HG02852 (cell line): Measurements from ENCODE around the gene AUTS2.

ENCODE experiments used
- ATAC-seq: cut with Tn5 transposase; IDR thresholded peaks from one replicate; pipeline ENCODE4 v1.9.1; 2021; ENCODE audit warnings: mild to moderate bottlenecking, moderate library complexity; ENCODE audit not compliant: unreplicated experiment

Gene AUTS2

GRCh38 chr7:70735313-70735712, 1137.0 kb downstream of the AUTS2 start:
- ATAC-seq, result no peak

DNA sequence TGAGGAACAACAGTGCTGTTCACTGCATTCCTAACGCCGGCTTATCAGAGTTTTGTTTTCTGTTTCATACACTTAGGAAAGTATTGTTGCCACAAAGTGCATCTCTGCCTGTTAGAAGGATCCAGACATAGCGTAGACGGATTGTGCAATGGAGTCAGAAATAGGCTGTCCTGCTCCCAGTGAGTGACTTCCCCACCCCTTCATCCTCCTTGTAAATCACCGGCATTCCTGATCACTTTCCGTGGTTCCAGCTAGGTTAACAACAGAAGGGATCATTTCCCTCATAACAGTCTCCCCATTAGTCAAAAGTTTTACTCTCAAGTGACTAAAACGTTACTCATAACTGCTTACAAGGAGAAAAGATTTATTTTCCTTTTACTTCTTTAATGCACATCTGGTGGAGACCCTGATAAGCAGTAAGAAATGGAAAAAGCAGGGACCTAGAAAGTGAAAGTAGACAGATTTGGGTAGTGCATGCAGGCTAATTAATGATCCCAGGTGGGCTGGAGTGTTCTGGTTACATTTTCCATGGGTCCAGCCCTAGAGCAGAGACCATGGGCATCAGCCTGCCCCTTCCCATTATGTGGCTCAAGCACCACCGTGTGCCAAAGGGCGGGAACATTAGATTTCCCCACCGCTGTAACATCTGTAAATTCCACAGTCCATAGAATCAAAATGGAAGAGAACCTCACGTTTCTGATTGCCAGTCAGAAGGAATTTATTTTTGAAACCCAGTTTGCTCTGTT, 1138.6 kb downstream of the AUTS2 start:
- no peak for ATAC-seq

GRCh38 chr7:70738151-70738885, 1140.0 kb downstream of the AUTS2 start:
- no peak for ATAC-seq

GRCh38 chr7:70739646-70740210, 1141.5 kb downstream of the AUTS2 start:
- ATAC-seq, result no peak

GRCh38 chr7:70741666-70742065, 1143.4 kb downstream of the AUTS2 start:
- ATAC-seq, result no peak

GRCh38 chr7:70743531-70744325, 1145.5 kb downstream of the AUTS2 start:
- ATAC-seq, result no peak

- no peak for ATAC-seq
Measured at GRCh38 chr7:70744492-70744891, 1146.2 kb downstream of the AUTS2 start.

DNA sequence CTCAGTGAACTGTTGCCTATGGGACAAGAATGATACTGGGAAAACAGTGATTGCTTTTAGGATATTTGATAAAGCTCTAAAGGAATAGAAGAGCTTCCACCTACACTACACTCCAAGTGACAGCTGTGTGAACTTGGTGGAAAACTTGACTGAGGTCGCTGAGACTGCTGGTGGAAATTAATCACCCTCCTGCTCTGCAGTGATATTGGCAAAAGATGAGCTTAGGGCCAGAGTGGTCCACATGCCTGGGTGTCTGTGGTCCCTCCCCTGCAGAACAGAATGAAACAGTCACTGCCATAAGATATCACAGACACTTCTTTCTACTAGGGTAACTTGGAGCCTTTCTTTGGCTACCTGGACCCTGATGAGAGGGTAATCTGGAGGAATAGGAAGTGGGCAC, 1151.6 kb downstream of the AUTS2 start:
- no peak for ATAC-seq

DNA sequence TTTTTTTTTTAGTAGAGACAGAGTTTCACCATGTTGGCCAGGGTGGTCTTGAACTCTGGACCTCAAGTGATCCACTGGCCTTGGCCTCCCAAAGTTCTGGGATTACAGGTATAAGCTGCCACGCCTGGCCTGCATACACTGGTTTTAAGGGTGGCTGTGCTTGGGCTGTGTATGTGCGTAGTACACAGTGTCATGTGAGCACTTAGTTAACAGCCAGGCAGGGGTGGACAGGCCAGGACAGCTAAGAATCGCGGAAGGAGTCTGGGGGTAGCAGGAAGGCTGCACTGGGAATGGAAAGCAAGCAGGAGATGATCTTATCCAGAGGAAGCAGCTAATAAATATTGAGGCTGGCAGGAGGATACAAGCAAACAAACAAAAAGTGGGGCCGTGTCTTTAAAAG, 1153.6 kb downstream of the AUTS2 start:
- no peak for ATAC-seq

- no peak for ATAC-seq
Measured at GRCh38 chr7:70752794-70753241, 1154.5 kb downstream of the AUTS2 start.

- ATAC-seq, result no peak
Measured at GRCh38 chr7:70756789-70757188, 1158.5 kb downstream of the AUTS2 start.

- no peak for ATAC-seq
Measured at GRCh38 chr7:70758646-70759045, 1160.4 kb downstream of the AUTS2 start.

- ATAC-seq, result no peak
Measured at GRCh38 chr7:70759674-70760073, 1161.4 kb downstream of the AUTS2 start.

- no peak for ATAC-seq
Measured at GRCh38 chr7:70761711-70762328, 1163.5 kb downstream of the AUTS2 start.

GRCh38 chr7:70762696-70763095, 1164.4 kb downstream of the AUTS2 start:
- no peak for ATAC-seq

DNA sequence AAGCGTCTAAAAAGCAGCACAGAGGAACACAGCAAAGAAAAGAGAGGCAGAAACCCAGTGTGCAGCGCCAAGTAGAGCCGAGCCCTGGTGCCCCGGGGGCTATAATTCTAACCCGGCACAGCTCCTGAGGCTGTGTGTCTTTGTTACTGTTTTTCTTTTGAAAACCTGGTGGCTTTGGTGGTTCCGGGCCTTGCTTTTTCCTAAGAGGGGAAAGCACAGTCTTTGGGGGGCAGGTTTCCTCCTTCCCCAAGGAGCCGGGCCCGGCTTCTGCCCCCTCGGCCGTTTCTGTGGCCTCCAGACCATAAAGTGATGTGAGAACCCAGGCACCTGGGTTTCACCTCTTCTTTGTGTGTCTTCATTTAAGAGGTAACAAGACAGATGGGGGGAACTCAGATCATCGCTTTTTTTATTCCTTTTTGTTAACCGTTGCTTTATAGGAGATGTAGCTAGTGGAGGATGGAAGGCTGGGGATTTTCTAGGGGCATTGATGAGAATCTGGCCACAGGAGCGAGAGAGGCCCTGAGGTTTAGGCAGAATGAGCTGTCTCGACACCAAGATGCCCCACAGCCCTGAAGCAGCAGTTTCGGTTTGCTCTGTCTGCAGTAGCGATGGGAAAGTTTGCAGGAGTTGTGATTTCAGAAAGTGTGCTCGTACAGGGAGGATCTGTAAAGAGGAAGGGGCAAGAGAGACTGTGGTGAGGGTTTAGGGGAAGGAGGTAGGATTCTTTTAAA, 1165.9 kb downstream of the AUTS2 start:
- ATAC-seq, result peak; percentile 92

GRCh38 chr7:70764701-70765208, 1166.5 kb downstream of the AUTS2 start:
- no peak for ATAC-seq

DNA sequence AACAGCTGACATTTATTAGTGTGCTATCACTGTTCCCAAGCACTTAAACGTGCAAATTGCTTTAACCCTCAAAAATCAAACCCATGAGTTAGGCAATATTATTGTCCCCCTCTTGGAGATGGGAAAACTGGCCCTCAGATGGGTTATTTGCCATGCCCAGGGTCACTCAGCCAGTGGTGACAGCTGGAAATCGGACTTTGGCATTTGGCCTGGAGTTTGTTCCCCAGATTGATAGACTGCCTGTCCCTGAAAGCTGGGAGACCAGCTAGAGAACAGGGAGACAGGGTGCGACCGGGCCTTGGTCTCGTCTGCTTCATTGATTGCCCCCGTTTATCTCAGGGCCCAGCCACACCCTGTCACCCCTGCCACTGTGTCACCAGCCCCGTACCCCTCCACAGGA, 1167.4 kb downstream of the AUTS2 start:
- ATAC-seq, result no peak

- ATAC-seq, result no peak
Measured at GRCh38 chr7:70766109-70766508, 1167.8 kb downstream of the AUTS2 start.

DNA sequence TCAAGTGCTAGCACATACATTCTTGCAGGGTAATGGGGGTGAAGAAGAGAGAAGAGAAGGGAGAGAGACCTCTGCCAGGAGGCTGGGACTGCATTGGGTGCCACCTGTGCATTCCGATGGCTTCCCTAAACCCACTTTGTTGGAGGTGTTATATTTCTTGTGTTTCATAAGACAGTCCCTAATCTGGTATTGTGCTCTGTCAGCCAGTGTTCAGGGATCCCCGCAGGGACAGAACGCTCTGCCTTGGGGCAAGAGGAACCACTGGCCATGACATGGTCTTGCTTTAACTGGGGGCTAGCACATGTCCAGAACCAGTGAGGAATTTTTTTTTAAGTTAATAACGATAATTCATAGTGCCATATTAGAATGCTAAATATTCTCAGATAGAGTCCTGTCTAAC, 1168.4 kb downstream of the AUTS2 start:
- ATAC-seq, result no peak
